ENCODE measurements around the gene PRKCB.

PRKCB gene

GRCh38 chr16:24051125-24051524 is 215.3 kb downstream of the PRKCB start:
- H3K9me3 ChIP-seq (ENCODE audit: severe bottlenecking), result no peaks in the 10 kb centered on the region
- ATAC-seq (ENCODE audit: low read depth) (no peak), DNase-seq (ENCODE audit: low spot score) (no peak)
- no peak overlapping the region for H3K4me3 ChIP-seq (ENCODE audit: severe bottlenecking)
- peaks cover 3% of the 10 kb centered on the region for H3K27me3 ChIP-seq (ENCODE audit: insufficient read depth, poor library complexity, severe bottlenecking)
- H3K4me1 ChIP-seq (ENCODE audit: insufficient read depth, poor library complexity, severe bottlenecking), result no peaks in the 10 kb centered on the region
- no peak for TF ChIP-seq CTCF (IDR thresholded peaks at IDR 0.05; ENCODE audit: poor library complexity, severe bottlenecking)
- H3K36me3 ChIP-seq (ENCODE audit: low read depth), result no peaks in the 10 kb centered on the region
- no peak overlapping the region for H3K27ac ChIP-seq (ENCODE audit: poor library complexity, severe bottlenecking)

GRCh38 chr16:24052329-24053098 is 216.7 kb downstream of the PRKCB start:
- H3K27me3 ChIP-seq (ENCODE audit: insufficient read depth, poor library complexity, severe bottlenecking), result peaks cover 3% of the 10 kb centered on the region
- no peak for DNase-seq (ENCODE audit: low spot score)
- H3K4me3 ChIP-seq (ENCODE audit: severe bottlenecking), result no peak overlapping the region
- H3K27ac ChIP-seq (ENCODE audit: poor library complexity, severe bottlenecking), result no peak overlapping the region
- ATAC-seq (ENCODE audit: low read depth), result no peak
- TF ChIP-seq CTCF (IDR thresholded peaks at IDR 0.05; ENCODE audit: poor library complexity, severe bottlenecking), result no peak
- no peaks in the 10 kb centered on the region for H3K9me3 ChIP-seq (ENCODE audit: severe bottlenecking)
- H3K36me3 ChIP-seq (ENCODE audit: low read depth), result no peaks in the 10 kb centered on the region
- no peaks in the 10 kb centered on the region for H3K4me1 ChIP-seq (ENCODE audit: insufficient read depth, poor library complexity, severe bottlenecking)

GRCh38 chr16:24053099-24053946 is 217.5 kb downstream of the PRKCB start:
- Histone ChIP-seq H3K36me3 (ENCODE audit: low read depth) (no peaks in the 10 kb centered on the region), H3K27me3 (ENCODE audit: insufficient read depth, poor library complexity, severe bottlenecking) (peaks cover 3% of the 10 kb centered on the region), H3K4me3 (ENCODE audit: severe bottlenecking) (no peak overlapping the region), H3K27ac (ENCODE audit: poor library complexity, severe bottlenecking) (no peak overlapping the region), H3K4me1 (ENCODE audit: insufficient read depth, poor library complexity, severe bottlenecking) (no peaks in the 10 kb centered on the region), H3K9me3 (ENCODE audit: severe bottlenecking) (no peaks in the 10 kb centered on the region)
- no peak for TF ChIP-seq CTCF (IDR thresholded peaks at IDR 0.05; ENCODE audit: poor library complexity, severe bottlenecking)
- no peak for DNase-seq (ENCODE audit: low spot score)
- no peak for ATAC-seq (ENCODE audit: low read depth)

GRCh38 chr16:24054741-24055491 is 219.1 kb downstream of the PRKCB start:
- Histone ChIP-seq H3K9me3 (ENCODE audit: severe bottlenecking) (no peaks in the 10 kb centered on the region), H3K27me3 (ENCODE audit: insufficient read depth, poor library complexity, severe bottlenecking) (peaks cover 8% of the 10 kb centered on the region), H3K36me3 (ENCODE audit: low read depth) (no peaks in the 10 kb centered on the region), H3K4me3 (ENCODE audit: severe bottlenecking) (no peak overlapping the region), H3K27ac (ENCODE audit: poor library complexity, severe bottlenecking) (no peak overlapping the region), H3K4me1 (ENCODE audit: insufficient read depth, poor library complexity, severe bottlenecking) (no peaks in the 10 kb centered on the region)
- ATAC-seq (ENCODE audit: low read depth), result no peak
- no peak for TF ChIP-seq CTCF (IDR thresholded peaks at IDR 0.05; ENCODE audit: poor library complexity, severe bottlenecking)
- no peak for DNase-seq (ENCODE audit: low spot score)

Measured in RWPE2 (cell line).